Mesodermal cell (in vitro differentiated cells): ENCODE results near the gene IRX5.
A peak's percentile ranks its signal among the peaks of the same experiment; 100 is the strongest.

Experiments
- H3K27ac ChIP-seq: 2 replicates; pipeline ENCODE4 v1.7.0; 2013; ENCODE audit warnings: mild to moderate bottlenecking, low read depth, low read length, moderate library complexity; ENCODE audit not compliant: severe bottlenecking
- H3K36me3 ChIP-seq: 2 replicates; pipeline ENCODE4 v1.7.1; 2013; ENCODE audit warnings: mild to moderate bottlenecking, low read length, moderate library complexity; ENCODE audit not compliant: control insufficient read depth, insufficient read depth
- H3K4me1 ChIP-seq: one replicate; pipeline ENCODE4 v1.7.1; 2013; ENCODE audit warnings: mild to moderate bottlenecking, low read length; ENCODE audit not compliant: insufficient read depth, control insufficient read depth, poor library complexity, severe bottlenecking
- H3K4me3 ChIP-seq: 2 replicates; pipeline ENCODE4 v1.7.0; 2013; ENCODE audit warnings: low read length, control low read depth, mild to moderate bottlenecking; ENCODE audit not compliant: insufficient read depth, poor library complexity, severe bottlenecking; ENCODE audit errors: extremely low read depth
- H3K9me3 ChIP-seq: 2 replicates; pipeline ENCODE4 v1.7.1; 2013; ENCODE audit warnings: mild to moderate bottlenecking, low read length, moderate library complexity; ENCODE audit not compliant: control insufficient read depth
- WGBS, 2 experiments: methylation state at CpG; one replicate each; pipeline ENCODE4 v1.1.5; 2013; ENCODE audit warnings: missing lambda C conversion rate in 2 of 2; ENCODE audit not compliant: insufficient coverage in 2 of 2; 5-methylcytosine and 5-hydroxymethylcytosine counted together

The IRX5 gene

GRCh38 chr16:54912720-54913119 is 17.9 kb upstream of the IRX5 start:
- Histone ChIP-seq H3K36me3 (no peaks in the 10 kb centered on the region), H3K4me3 (no peak overlapping the region), H3K9me3 (no peaks in the 10 kb centered on the region), H3K27ac (no peak overlapping the region), H3K4me1 (no peaks in the 10 kb centered on the region)
- 90 to 100% methylated on average over 1 to 2 of the region's 2 CpGs for WGBS, 2 experiments

DNA sequence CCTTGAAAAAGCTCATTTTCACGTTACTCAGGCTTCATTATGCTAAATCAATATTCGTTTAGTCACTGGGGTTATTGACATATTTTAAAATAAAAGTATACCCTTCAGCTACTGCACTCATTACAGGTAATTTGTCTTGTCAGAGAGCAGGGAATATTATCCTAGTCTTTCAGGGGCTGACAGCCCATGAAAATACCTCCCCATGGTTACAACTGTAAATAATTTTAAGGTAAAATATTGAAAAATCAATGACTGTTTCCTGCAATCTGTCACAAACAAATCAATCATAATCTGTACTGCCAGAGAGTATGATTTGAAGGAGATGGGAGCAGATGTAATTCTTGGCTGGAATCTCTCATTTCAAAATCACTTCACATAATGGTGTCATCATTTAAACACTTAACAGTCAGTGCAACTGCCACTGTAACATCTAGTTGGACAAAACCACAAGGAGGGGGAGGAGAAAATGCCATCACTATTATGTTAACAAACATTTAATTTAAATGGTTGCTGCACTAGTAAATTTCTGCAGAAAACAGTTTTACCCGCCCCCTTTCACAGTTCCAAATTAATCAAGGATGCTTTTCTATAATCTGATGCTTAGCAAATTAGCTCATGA is 9.3 kb upstream of the IRX5 start:
- no peak overlapping the region for H3K4me3 ChIP-seq
- H3K36me3 ChIP-seq, result peaks cover 4% of the 10 kb centered on the region
- no peak overlapping the region for H3K27ac ChIP-seq
- no peaks in the 10 kb centered on the region for H3K9me3 ChIP-seq
- peaks cover 2% of the 10 kb centered on the region for H3K4me1 ChIP-seq
- WGBS, 2 experiments, result no CpG with 5 or more reads among the region's 3 CpGs

DNA sequence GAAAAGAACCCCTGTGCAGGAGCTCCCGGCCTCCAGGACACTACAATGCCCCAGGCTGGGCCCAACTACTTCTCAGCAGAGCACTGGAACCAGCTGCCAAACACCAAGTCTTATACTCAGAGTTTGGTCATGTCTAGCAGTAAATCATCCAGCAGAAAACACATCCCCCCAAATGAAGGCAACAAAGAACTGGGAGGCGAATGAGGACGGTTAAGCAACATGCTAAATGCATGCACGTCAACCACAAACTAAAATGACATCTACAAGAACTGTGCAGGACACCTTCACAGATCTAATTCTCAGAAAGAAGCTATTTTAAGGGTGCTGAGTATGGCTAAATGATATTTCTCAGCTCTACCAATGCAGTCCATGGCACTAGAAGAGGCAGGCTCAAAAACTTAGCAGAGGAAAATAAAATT is 7.6 kb upstream of the IRX5 start:
- H3K4me3 ChIP-seq, result no peak overlapping the region

DNA sequence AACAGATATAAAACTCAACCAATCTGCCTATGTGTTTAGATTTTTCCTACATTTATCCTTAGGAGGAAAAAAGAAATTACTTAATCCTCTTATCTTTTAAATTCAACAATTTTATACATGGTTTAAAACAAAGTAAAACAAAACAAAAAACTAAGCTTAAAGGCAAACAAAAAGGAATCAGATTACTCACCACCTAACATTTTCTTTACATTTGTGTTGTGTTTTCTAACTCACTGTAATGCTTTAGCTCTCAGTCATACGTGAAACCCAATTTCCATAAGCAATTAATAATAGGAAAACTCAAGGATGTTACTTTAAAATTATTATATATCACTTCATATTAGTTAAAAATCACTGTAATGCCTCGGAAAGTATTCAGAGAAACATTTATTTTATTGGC is 6.7 kb upstream of the IRX5 start:
- H3K4me1 ChIP-seq, result peaks cover 14% of the 10 kb centered on the region

More for the DNA sequence above, 7.6 kb upstream of the IRX5 start:
- Histone ChIP-seq H3K36me3 (peaks cover 4% of the 10 kb centered on the region), H3K27ac (no peak overlapping the region), H3K4me1 (peaks cover 14% of the 10 kb centered on the region), H3K9me3 (no peaks in the 10 kb centered on the region)
- 80 to 91% methylated on average over 1 to 4 of the region's 4 CpGs for WGBS, 2 experiments

GRCh38 chr16:54926166-54926838 is 4.4 kb upstream of the IRX5 start:
- Histone ChIP-seq H3K4me3 (no peak overlapping the region), H3K27ac (no peak overlapping the region), H3K9me3 (no peaks in the 10 kb centered on the region), H3K4me1 (peaks cover 17% of the 10 kb centered on the region), H3K36me3 (no peaks in the 10 kb centered on the region)
- WGBS, 2 experiments, result 100% methylated on average over 1 to 2 of the region's 4 CpGs

More for the DNA sequence above, 6.7 kb upstream of the IRX5 start:
- H3K36me3 ChIP-seq, result no peaks in the 10 kb centered on the region
- no CpG with 5 or more reads among the region's 2 CpGs for WGBS, 2 experiments
- no peaks in the 10 kb centered on the region for H3K9me3 ChIP-seq
- no peak overlapping the region for H3K4me3 ChIP-seq
- H3K27ac ChIP-seq, result no peak overlapping the region

- Histone ChIP-seq H3K9me3 (no peaks in the 10 kb centered on the region), H3K4me3 (peak overlapping the region; percentile 54), H3K27ac (no peak overlapping the region), H3K4me1 (peaks cover 17% of the 10 kb centered on the region), H3K36me3 (no peaks in the 10 kb centered on the region)
- 45 to 67% methylated on average over 4 to 6 of the region's 13 CpGs for WGBS, 2 experiments
Observed at GRCh38 chr16:54927125-54928015, 3.3 kb upstream of the IRX5 start.

DNA sequence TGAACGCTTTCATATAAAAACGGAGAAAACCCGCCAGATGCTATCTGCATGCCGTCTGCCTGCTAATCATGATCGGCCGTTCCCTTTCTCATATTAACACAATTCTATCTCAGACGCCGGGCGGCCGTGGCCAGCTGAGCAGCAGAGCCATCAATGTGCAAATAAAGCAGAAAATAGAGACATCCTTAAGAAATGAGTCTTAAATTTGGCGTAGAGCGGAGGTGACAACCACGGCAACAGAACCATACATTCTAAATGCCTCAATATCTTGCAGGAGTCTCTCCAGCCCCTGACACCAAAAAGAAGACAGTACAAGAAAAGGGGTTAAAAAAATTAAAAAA is 2.7 kb upstream of the IRX5 start:
- no peaks in the 10 kb centered on the region for H3K9me3 ChIP-seq
- H3K4me1 ChIP-seq, result peaks cover 17% of the 10 kb centered on the region
- 0 to 2% methylated on average over 6 to 7 of the region's 13 CpGs for WGBS, 2 experiments
- no peaks in the 10 kb centered on the region for H3K36me3 ChIP-seq
- H3K4me3 ChIP-seq, result peak overlapping the region; percentile 54
- no peak overlapping the region for H3K27ac ChIP-seq

- Histone ChIP-seq H3K9me3 (no peaks in the 10 kb centered on the region), H3K4me1 (peaks cover 17% of the 10 kb centered on the region), H3K27ac (peak overlapping the region; percentile 85), H3K36me3 (no peaks in the 10 kb centered on the region), H3K4me3 (peak overlapping the region; percentile 54)
- 0% methylated on average over 66 to 86 of the region's 101 CpGs for WGBS, 2 experiments
Observed at GRCh38 chr16:54928411-54929089, 2.1 kb upstream of the IRX5 start.

GRCh38 chr16:54929090-54930004 is 1.3 kb upstream of the IRX5 start:
- H3K9me3 ChIP-seq, result no peaks in the 10 kb centered on the region
- WGBS, 2 experiments, result 0 to 1% methylated on average over 49 to 55 of the region's 73 CpGs
- H3K4me3 ChIP-seq, result peak overlapping the region; percentile 54
- H3K4me1 ChIP-seq, result peaks cover 17% of the 10 kb centered on the region
- peak overlapping the region; percentile 85 for H3K27ac ChIP-seq
- H3K36me3 ChIP-seq, result no peaks in the 10 kb centered on the region

DNA sequence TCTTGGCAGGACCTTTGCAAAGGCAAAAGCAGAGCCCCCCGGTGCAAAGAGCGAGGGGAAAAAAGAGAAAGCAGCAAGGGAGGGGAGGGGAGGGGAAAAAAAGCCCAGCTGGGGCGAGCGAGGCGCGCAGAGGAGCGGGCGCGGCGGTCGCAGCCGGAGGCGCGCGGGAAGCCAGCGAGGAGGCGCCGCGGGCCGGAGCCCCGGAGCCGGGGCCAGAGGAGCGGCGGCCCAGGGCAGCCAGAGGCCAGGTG is 129 bp downstream of the IRX5 start:
- 1 to 2% methylated on average over 17 to 22 of the region's 24 CpGs for WGBS, 2 experiments
- Histone ChIP-seq H3K36me3 (no peaks in the 10 kb centered on the region), H3K4me1 (peaks cover 20% of the 10 kb centered on the region), H3K9me3 (no peaks in the 10 kb centered on the region), H3K27ac (peak overlapping the region; percentile 41), H3K4me3 (peak overlapping the region; percentile 54)
